Umbilical cord (tissue), 2 donors: Measurements from ENCODE around the gene NXPE4. TPM values are rescaled to one million over a fixed set of nuclear protein-coding genes. Genes with fewer than 3 reads are reported as not detected.

Experiments
- DNase-seq: peaks from one replicate; pipeline ENCODE4 v3.0.0-alpha.2; 2015; ENCODE audit warnings: low spot score
- total RNA-seq: library from RNA; depleted of rRNA; stranded (reverse); fragments of >200 nt; gene quantifications from one replicate; pipeline ENCODE4 v1.2.3, GENCODE V29; 2014; ENCODE audit warnings: low replicate concordance; ENCODE audit not compliant: insufficient read depth

NXPE4 gene
- total RNA-seq, 1 donor from 2014 or later: not detected

- peak; percentile 80 for DNase-seq
These were observed 33.2 kb downstream of the NXPE4 start for GRCh38 chr11:114562166-114562916.

DNA sequence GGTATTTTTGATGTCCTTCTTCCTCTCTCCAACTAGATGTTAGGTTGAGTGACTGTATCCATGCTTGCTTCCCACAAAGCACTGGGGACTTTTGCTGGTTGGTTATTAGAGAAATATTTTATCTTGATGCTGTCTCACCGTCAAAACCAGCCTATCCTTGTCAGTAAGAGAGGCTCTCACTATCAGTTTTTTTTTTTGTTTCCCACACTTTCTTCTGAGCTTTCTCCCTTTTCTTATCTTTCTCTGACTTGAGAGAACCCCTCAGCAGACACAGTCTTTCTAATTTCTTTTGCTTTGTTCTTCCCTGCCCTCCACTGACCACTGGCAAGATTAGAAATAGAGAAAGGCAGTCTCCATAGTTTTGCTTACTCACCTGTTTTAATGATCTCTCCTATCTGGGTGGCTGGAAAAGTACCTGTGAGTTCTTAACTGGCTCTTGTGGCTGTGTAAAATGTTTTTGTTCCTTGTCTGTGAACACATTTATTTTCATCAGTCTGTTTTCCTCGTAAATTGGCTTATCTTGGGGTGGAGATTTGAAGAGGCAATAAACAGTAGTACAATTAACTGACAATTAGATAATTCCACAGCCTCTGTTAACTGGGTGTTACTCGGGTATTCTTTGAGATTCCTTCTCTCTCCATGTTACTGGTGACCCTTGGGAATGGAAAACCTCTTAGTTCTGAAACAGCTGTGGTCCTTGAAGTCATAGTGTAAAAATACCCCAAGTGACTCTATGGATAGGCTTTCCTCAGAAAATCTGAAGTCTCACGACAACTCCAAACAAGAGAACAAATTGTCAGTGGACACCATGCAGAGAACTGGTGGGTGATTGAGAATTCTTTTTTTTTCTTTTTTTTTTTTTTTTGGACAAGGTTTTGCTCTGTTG lies 35.9 kb downstream of the NXPE4 start, which contains the start of gene NXPE1:
Gene NXPE1, minus strand, starts transcription at position 457 of the 886 bp plus-strand sequence. CDS start 8,680 bp downstream, outside the sequence.
- peak; percentile 3 for DNase-seq

DNA sequence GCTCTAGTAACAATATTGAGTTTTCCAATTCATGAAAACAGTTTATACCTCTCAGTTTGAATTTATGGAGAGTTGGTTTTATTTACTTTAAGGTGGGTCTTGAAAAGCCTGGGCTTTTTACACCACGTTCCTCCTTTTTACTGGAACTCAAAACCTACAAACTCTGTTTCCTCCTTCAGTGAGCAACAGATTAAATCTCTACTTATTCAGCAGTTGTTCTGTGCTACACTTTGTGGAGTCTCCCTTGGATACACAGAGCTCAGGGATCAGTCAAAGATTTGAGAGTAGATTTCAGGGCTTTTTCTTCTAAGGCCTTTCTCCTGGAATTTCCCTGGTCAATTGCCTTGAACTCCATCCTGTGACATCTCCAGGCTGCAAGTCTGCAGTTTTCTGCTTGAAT lies 39.5 kb downstream of the NXPE4 start:
- DNase-seq: peak; percentile 89

DNA sequence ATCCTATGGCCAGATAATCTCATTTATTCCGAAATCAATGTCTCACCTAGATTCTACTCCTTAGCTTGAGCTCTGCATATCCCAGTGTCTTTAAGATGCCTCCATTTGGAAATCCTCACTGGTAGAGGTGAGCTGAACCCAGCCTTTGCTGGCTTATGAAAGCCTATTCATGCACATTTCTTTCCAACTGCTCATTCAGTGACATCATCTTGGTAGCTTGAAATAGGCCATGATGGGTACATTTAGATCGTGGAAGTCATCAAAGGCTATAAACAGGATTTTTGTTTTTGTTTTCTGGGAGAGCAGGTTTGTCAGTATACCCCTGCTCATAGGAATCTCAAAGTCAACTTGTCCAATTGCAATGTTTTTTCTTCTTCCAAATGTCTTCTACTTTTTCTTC lies 41.9 kb downstream of the NXPE4 start:
- no peak for DNase-seq

DNA sequence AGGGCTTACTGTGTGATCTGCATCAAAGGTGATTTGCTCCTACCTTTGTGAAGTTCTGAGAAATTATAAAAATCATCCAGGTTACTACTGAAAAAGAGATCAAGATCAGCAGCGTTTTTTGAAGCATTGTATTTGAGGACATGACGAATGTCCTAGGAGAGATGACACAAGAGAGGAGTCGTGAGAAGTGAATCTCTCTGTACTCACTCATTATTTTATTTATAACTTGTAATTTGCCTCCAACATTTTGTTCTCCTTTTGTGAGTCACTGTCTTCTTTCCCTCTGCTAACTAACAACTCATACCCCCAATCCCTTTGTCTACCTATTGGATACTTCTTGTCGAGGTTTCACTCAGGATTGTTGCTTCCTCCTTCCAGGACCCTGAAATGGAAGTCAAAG lies 44.5 kb downstream of the NXPE4 start:
- DNase-seq: no peak

- no peak for DNase-seq
These were observed 69.9 kb downstream of the NXPE4 start for GRCh38 chr11:114525682-114526081.

- no peak for DNase-seq
These were observed 71.5 kb downstream of the NXPE4 start for GRCh38 chr11:114524122-114524521.

- no peak for DNase-seq
These were observed 72.8 kb downstream of the NXPE4 start for GRCh38 chr11:114522818-114523217.

Other genes with a start within 250 kb of the NXPE4 start
- gene C11orf71, start 195.3 kb downstream of the NXPE4 start, total RNA-seq: 4.1 TPM
- gene RBM7, start 195.1 kb downstream of the NXPE4 start, total RNA-seq: 69.6 TPM
- 116 TPM for gene REXO2, start 156.3 kb downstream of the NXPE4 start, total RNA-seq
- gene NXPE1, start 35.9 kb downstream of the NXPE4 start, total RNA-seq: 2.2 TPM
- gene NXPE2, start 82.7 kb upstream of the NXPE4 start, total RNA-seq: 8.4 TPM